Measurements from ENCODE around the gene TTC5. TPM values are rescaled to one million over a fixed set of nuclear protein-coding genes. Genes with fewer than 3 reads are reported as not detected.
A peak's percentile ranks its signal among the peaks of the same experiment; 100 is the strongest.

The TTC5 gene
- 10 to 100 TPM; 12.5 to 16.6 TPM for total RNA-seq

DNA sequence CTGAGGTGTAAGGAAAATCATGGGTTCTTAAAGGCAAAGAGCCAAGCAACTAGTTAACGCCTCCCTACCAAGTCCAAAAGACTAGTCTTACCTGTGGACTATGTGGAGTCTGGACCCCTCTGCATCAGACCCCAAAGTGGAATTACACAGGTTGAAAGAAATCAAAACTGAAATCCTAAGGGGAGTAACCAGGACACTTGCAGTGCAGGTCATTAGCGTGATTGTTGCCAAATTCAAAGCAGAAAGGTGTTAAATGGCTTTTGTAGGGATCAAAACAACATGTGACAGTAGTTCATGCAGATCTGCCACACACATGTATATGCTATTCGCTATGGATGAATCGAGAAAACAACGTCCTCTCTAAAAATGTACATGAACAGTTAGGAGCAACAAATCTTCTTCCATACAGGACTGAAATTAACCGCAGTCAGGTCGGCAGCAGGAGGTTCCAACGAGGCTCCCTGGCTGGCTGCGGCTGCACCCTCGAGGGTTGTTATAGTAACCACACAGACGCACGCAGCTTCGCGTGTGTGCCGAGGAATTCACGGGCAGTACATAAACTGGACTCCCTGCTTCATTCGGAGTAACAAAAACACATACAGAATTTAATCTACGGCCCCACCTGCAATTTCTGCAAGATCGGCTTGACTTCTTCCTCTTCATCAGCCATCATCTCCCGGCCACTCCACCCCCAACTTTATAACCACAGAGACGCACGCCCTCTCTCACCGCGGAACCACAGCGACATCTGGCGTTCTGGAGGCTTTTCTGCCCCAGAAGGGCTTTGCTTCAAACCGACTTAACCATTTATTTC lies at the start of gene TTC5:
TTC5 (minus strand) TSS at position 687 of the 814 bp plus-strand sequence; CDS start at position 673, 14 bp downstream.
- Histone ChIP-seq H3K27ac (peak within 1 kb of the TSS in 3 of 4 donors; percentile 13 to 59 (median 40)), H3K27me3 (no peaks in the 10 kb centered on the region), H3K4me3 (peak within 1 kb of the TSS; percentile 55 to 60), H3K9me3 (no peaks in the 10 kb centered on the region), H3K36me3 (replicated peaks in 1 of 2; ENCODE audit: insufficient read depth in 1 of 2, low read depth in 2 of 2) (peaks cover 0 to under 1% of the 10 kb centered on the region in 2 donors), H3K4me1 (peaks cover 17% of the 10 kb centered on the region)
- peak; percentile 79 to 85 (median 84) for DNase-seq
- TF ChIP-seq, protein P1, sequence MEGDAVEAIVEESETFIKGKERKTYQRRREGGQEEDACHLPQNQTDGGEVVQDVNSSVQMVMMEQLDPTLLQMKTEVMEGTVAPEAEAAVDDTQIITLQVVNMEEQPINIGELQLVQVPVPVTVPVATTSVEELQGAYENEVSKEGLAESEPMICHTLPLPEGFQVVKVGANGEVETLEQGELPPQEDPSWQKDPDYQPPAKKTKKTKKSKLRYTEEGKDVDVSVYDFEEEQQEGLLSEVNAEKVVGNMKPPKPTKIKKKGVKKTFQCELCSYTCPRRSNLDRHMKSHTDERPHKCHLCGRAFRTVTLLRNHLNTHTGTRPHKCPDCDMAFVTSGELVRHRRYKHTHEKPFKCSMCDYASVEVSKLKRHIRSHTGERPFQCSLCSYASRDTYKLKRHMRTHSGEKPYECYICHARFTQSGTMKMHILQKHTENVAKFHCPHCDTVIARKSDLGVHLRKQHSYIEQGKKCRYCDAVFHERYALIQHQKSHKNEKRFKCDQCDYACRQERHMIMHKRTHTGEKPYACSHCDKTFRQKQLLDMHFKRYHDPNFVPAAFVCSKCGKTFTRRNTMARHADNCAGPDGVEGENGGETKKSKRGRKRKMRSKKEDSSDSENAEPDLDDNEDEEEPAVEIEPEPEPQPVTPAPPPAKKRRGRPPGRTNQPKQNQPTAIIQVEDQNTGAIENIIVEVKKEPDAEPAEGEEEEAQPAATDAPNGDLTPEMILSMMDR (IDR thresholded peaks at IDR 0.05): peak; percentile 81 to 97 (median 90)
- TF ChIP-seq POLR2A (IDR thresholded peaks at IDR 0.05): peak in 2 of 3 donors; percentile 35 to 44
- WGBS, 2 donors: 1% methylated on average over 27 of the region's 27 CpGs
- intact Hi-C loops (cut with DNase I): no loop called here
- peak; percentile 99 for ATAC-seq

- intact Hi-C loops (cut with DNase I): no loop called here
- DNase-seq (no peak), ATAC-seq (no peak)
- H3K27ac ChIP-seq: no peak overlapping the region
- H3K36me3 ChIP-seq (replicated peaks in 1 of 2; ENCODE audit: insufficient read depth in 1 of 2, low read depth in 2 of 2): peaks cover 0 to 21% of the 10 kb centered on the region in 2 donors
- TF ChIP-seq, protein P1 (IDR thresholded peaks at IDR 0.05): peak in 4 of 7 experiments; percentile 7 to 16 (median 12)
- no peak for TF ChIP-seq POLR2A (IDR thresholded peaks at IDR 0.05)
- no peaks in the 10 kb centered on the region for H3K9me3 ChIP-seq
- H3K4me3 ChIP-seq: no peak overlapping the region
- H3K4me1 ChIP-seq: no peaks in the 10 kb centered on the region
- no peaks in the 10 kb centered on the region for H3K27me3 ChIP-seq
Observed at GRCh38 chr14:20350860-20351259, 45.1 kb upstream of the TTC5 start.

- Histone ChIP-seq H3K27me3 (no peaks in the 10 kb centered on the region), H3K36me3 (replicated peaks in 1 of 2; ENCODE audit: insufficient read depth in 1 of 2, low read depth in 2 of 2) (peaks cover 0 to 18% of the 10 kb centered on the region in 2 donors), H3K4me3 (no peak overlapping the region), H3K4me1 (no peaks in the 10 kb centered on the region), H3K9me3 (no peaks in the 10 kb centered on the region), H3K27ac (no peak overlapping the region)
- 85 to 97% methylated on average over 2 of the region's 2 CpGs for WGBS, 2 donors
- DNase-seq (no peak), ATAC-seq (no peak)
- TF ChIP-seq, protein P1 (IDR thresholded peaks at IDR 0.05): no peak
- TF ChIP-seq POLR2A (IDR thresholded peaks at IDR 0.05): no peak
- intact Hi-C loops (cut with DNase I): no loop called here
Observed at GRCh38 chr14:20350282-20350681, 44.5 kb upstream of the TTC5 start.

DNA sequence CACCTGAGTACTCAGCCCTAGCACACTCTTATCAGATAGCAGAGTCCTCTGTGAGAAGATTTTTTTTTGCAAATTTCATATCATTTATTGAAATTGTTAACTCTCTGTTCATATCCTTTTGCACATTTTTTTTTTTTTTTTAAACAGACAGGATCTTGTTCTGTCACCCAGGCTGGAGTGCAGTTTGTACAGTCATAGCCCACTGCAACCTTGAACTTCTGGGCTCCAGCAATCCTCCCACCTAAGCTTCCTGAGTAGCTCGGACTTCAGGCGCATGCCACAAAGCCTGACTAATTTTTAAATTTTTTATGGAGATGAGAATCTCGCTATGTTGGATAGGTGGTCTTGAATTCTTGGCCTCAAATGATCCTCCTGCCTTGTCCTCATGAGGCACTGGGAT lies 42.0 kb upstream of the TTC5 start:
- H3K4me3 ChIP-seq: no peak overlapping the region

More for the DNA sequence above, 42.0 kb upstream of the TTC5 start:
- Histone ChIP-seq H3K36me3 (replicated peaks in 1 of 2; ENCODE audit: insufficient read depth in 1 of 2, low read depth in 2 of 2) (peaks cover 0 to 7% of the 10 kb centered on the region in 2 donors), H3K27me3 (no peaks in the 10 kb centered on the region), H3K4me1 (peaks cover 11% of the 10 kb centered on the region), H3K27ac (no peak overlapping the region), H3K9me3 (no peaks in the 10 kb centered on the region)
- TF ChIP-seq, protein P1 (IDR thresholded peaks at IDR 0.05): no peak
- no peak for TF ChIP-seq POLR2A (IDR thresholded peaks at IDR 0.05)
- WGBS, 2 donors: 92 to 95% methylated on average over 3 of the region's 3 CpGs
- ATAC-seq (no peak), DNase-seq (no peak)
- intact Hi-C loops (cut with DNase I): no loop called here
